RPMI8226 (cell line): ENCODE data around the gene SLC22A8.
"Not testable (repeated sequence)": the region's sequence is repeated elsewhere in the genome, so short reads cannot be mapped to it uniquely, and the experiment has no call there.

ENCODE experiments used
- DNase-seq: peaks from one replicate; pipeline ENCODE4 v3.0.0-alpha.2; 2015

SLC22A8 gene

GRCh38 chr11:63015521-63016215 is at the start of gene SLC22A8:
SLC22A8 (minus strand) TSS chr11:63015841; CDS start chr11:63014958, 883 bp downstream.
- no peak for DNase-seq

- not testable (repeated sequence) for DNase-seq
Measured at GRCh38 chr11:63046203-63046602, 30.6 kb upstream of the SLC22A8 start.

DNA sequence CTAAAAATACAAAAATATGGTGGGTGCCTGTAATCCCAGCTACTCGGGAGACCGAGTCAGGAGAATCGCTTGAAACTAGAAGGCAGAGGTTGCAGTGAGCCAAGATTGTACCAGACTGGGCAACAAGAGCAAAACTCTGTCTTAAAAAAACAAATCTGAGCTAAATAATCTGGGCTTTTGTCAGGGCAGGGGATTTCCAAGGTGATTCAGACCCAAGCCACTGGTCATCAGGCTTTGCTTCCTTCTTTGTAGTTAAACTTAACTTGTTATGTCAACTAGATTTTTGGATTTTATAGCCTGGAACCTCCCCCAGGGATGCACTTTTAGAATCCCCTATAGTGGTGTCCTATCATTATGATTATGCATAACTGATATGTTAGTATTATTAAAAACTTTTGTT is 27.0 kb upstream of the SLC22A8 start:
- DNase-seq, result no peak

DNA sequence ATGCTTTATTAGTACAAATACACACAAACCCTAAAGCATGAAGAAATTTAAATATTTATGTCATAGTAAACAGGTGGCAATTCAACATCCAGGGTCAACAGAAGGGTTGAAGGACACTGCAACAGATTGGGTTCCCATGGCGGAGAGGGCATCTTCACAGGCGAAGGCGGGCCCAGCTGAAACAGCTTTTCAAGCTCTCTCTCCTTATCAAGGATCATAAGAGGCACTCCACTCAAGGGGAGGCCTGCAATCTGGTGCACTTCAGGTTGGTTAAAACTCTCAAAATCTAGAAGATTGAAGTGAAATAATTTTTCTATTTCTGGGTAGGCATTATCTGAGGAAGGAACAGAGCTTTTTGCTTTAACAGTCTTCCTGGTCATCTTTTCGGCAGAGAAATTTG is 16.8 kb upstream of the SLC22A8 start:
- no peak for DNase-seq

- DNase-seq, result peak; percentile 89
Measured at GRCh38 chr11:63023841-63024648, 8.4 kb upstream of the SLC22A8 start.

DNA sequence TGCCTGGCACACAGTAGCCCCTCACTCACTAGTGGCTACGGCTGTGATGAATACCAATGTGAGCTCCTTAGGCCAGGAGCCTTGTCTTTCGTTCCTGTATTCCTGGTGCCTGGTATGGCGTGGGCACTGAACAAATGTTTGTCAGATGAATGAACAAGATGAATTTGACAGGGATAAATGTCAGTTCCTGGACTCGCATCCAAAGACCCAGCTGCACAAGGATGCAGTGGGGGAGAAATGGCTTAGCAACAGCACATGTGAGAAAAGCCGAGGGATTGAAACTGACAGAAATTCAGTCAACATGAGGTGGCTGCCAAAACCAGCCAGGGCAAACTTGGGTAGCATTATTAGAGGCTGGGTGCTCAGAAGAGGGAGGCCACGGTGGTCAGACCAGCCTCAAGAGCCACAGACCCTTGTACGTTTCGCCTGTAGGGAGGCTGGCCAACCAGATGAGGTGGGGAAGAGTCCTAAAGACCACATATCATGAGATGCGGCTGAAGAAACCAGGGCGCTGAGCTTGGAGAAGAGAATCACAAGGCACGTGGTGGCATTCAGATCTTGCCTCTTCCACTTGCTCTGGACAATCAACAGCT is 7.7 kb upstream of the SLC22A8 start:
- DNase-seq, result no peak

DNA sequence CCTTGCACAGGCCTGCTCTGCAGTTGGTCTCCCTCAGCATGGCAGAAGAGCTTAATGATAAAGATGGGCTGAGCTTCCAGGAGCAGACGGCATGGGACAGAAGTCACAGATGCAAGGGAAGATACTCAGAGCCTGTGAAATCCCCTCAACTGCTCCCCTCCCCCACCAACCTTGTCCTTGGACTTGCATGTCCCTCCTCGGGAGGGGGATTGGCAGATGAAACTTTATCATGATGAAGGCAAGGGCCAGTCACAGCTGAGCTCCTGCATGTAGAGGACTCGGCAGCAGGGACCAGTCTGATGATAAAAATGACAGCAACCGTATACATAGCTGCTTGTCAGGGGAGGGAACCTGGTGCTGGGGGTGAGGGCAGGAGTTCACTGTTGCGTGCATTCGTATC is 6.8 kb upstream of the SLC22A8 start:
- DNase-seq, result no peak

DNA sequence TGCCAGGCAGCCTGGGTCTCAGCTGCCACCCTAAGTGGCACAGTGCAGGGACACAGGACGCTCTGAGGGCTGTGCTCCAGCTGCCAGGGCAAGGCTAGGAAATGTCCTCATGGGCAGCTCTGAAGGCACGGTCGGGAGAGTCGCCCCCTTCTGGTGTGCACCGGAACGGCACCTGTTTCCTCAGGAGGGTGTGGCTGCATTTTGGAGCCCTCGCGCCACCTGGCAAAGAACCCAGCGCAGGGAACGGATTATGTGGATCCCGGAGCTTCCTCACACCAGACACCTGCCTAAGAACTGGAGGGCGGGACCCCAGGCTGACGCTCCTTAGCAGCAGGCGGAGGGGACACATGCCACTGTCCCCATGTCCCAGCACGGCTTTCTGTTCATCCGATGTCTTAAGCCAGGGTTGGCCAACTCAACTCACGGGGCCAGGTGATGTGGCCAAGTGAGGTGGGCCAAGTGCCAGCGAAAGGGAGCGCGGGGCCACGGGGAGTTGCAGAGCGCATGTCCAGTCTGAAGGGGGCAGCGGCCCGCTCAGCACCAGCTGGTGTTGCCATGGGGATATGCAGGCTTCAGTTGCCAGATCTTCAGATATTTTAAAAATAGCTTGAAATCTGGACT is 5.1 kb upstream of the SLC22A8 start:
- DNase-seq, result peak; percentile 65

DNA sequence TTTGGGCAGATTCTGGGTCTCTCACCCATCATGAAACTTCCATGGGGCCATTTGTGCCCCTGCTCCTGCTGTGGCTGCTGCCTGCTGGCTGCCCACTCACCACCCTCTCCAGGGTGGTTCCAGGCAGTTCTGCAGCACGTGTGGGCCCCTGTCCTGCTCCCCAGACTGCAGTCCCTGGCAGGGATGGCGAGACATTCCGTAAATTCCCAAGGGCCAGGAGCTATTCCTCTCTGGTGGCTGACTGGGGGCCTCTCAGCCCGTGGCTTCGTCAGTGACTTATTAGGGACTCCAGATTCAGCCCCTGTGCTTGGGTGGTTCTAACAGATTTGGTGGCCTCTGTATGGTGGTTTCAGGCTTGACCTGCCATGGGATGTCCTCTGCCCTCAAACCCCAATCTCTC is 3.9 kb upstream of the SLC22A8 start:
- DNase-seq, result no peak

DNA sequence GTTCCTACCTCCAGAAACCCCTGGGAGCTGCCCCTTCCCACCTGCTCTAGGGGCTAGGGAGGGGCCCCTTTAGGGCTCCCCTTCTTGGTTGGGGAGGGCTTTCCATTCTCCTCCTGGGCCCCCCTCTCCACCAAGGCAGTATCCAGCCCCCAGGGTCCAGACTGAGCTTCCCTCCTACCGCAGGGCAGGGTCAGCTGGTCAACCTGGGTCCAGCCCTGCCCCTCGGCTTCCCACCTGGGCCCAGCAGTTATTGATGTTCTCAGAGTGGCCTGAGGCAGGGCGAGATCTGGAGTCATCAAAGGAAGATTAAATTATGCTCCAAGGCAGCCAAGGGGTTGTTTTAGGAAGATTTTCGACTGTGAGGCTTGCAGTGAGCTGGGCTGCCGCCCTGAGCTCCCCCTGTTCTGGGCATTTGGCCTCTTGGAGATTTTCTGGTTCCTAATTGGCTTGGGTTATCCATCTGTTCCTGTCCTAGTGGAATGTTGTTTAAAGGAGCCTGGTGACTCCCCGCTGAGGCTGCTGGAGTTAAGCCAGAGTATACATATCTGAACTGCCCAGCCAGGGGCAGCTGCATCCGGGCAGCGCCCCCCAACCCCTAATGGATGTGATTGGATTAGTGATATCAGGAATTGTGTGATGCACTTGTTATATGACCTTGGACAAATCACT is 1.8 kb upstream of the SLC22A8 start:
- DNase-seq, result no peak

DNA sequence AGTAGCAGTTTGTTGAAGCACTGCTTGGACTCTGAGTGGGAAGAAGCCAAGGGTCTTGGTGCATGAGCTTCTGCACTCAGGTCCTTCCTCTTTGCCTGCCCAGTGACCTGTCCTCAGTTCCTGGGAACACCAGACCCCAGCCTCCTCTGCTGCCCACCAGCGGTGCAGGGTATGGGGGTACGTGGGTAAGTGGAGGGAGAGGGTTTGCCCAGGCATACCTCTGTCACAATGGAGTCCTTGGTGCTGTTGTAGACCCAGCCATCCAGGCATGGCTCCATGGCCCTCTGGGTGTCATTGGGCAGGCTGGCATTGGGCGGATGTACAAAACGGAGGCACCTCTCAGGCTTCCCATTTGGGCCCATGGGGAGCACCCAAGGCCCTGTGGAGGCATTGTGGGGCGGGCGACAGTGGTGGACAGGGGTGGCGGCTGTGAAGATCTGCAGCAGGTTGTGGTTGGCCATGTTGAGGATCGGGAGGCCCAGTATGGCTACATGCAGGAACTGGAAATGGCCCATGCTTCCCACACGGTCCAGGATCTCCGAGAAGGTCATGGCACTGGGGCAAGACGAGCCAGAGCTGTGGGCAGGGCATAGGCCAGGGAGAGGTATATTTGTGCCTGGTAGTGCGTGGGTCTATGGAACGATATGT is 1.1 kb downstream of the SLC22A8 start:
- DNase-seq, result no peak

DNA sequence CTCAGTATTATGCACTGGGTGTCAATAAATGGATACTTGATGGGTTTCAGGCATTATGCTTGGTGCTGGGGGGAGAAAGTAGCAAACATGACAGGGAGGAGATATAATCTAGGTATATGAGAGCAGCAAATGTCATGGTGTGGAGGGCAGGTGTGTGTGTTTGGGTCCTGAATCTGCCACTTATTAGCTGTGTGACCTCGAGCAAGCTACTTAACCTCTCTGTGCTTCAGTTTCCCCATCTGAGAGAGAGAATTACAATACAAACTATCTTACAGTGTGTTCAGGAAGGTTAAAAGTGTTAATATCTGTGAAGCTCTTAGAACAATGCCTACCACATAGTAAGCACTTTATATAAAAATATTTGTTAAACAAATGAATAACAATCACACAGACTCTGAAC is 2.8 kb downstream of the SLC22A8 start:
- DNase-seq, result no peak

- DNase-seq, result no peak
Measured at GRCh38 chr11:63012430-63012829, 3.2 kb downstream of the SLC22A8 start.

- no peak for DNase-seq
Measured at GRCh38 chr11:63010934-63011439, 4.7 kb downstream of the SLC22A8 start.

DNA sequence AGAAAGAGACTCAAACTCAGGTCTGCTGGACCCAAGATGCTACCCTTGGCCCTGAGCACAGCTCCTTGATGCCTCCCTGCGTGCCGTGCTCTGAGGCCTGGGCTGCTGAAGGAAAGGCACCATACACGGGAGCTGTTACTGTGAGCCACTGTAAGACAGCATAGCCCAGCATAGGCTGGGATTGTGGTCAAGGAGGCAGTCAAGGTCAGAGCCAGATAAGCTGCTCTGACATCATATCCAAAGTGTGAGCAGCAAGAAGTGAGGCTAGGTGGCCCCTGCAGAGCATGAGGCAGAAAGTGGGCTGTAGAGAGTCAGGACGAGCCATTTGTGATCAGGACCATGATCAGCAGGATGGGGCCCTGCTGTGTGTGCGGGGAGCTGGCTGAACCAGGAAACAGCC is 7.7 kb downstream of the SLC22A8 start:
- DNase-seq, result no peak

- no peak for DNase-seq
Measured at GRCh38 chr11:63001456-63001855, 14.2 kb downstream of the SLC22A8 start.

DNA sequence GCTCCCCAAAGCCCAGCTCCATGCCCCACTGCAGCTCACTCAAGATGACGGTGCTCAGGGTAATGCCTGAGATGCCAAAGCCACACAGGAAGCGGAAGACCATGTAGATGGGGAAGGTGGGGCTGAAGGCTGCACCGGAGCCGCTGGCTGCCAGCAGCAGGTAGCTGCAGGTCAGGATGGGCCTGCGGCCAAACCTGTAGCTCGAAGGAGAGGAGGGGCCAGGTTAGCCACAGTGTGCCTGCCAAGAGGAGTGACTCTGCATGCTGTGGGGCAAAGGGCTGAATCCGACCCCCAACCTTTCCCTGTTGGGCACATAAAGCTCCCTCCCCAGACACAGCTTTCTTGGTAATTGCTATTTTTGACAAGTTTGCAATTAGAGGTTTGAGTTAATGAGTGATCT is 16.0 kb downstream of the SLC22A8 start:
- DNase-seq, result peak; percentile 85

DNA sequence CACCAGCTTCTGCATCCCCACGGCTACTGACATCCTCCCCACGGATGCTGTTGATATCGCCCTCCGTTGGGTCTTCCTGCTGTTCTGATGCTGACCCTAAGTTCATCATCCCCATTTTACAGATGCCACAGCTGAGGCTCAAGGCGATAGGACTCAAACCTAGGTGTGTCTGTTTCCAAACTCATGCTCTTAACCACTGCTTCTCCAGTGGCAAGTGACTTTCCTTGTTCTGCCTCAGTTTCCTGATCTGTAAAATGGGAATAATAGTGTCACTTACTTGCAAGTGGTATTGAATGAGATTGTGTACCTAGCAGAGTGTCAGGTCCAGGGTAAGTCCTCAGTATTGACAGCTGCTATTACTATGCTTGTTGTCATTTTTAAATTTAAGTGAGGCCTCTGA is 16.5 kb downstream of the SLC22A8 start:
- no peak for DNase-seq

GRCh38 chr11:62996271-62996670 is 19.4 kb downstream of the SLC22A8 start:
- no peak for DNase-seq

DNA sequence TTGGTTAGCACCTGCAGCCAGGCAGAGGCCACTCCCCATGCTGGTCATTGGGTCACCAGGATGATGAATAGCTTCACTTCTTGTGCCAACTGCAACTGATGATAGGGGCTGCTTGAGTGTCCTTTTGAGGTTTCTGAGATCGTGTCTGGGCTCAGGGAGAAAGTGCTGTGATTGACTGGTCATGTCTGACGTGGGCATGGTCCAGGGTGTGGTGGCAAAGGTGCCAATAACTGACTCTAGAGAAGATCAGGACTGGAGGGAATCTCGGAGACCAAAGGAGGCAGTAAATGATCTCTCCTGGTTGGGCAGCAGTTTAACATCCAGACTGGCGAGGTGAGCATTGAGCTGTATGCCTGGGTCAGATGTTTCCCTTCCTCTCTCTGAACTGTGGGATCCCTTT is 20.9 kb downstream of the SLC22A8 start:
- DNase-seq, result no peak

DNA sequence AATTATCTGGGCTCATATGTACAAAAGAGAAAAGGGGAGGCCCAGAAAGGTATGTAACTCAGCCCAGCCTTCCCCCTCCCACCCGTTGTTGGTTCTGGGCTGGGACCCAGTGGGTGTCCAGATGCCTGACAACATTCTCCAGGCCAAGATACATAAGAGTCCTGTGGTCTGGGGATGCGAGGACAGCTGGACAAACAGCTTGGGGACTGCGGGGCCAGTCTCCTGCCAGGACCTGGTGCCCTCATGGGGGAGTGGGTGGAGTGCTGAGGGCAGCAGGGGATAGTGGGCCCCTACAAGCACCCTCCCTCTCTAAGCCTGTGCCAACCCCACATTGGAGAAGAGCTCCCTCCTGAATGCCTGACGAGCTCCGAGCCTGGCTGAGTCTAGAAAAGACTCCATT is 27.4 kb downstream of the SLC22A8 start:
- DNase-seq, result no peak

DNA sequence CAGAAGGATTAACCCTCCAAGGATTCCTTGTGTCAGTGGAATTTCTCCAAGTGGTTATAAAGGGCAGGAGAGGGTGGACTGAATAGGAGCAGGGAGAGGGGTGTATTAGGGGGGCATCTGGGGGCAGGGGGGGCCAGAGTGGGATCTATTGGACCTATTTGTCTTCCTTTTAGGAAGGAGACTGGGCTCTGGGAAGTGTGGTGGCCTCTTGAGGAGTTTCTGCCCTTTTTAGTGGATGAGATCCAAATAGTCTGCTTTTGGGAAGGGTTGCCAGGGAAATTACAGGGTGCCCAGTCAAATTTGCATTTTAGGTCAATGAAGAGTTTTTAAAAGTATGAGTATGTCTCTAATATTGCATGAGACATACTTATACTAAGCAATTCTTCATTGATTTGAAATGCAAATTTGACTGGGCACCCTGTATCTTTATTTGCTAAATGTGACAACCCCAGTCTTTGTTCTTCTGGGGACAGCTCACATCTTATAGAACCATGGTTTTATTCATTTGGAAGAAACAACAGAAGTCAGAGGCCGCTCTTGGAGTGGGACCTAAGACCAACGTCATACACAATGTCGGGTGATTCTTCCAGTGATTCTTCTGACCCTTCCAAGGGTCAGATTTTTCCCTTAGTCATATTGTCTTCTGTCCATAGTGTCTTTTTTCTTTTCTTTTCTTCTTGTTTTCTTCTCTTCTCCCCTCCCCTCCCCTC is 30.4 kb downstream of the SLC22A8 start:
- DNase-seq, result no peak
